ENCODE data around the gene CAPN10. TPM values are rescaled to one million over a fixed set of nuclear protein-coding genes. Genes with fewer than 3 reads are reported as not detected.

Gene CAPN10
- total RNA-seq, 1 donor from 2014 or later: 48.4 TPM

GRCh38 chr2:240584486-240585031 lies 2.0 kb upstream of the CAPN10 start:
- peaks cover 39% of the 10 kb centered on the region for H3K4me1 Mint-ChIP-seq
- peak; percentile 64 for DNase-seq
- peak overlapping the region; percentile 27 for H3K27ac Mint-ChIP-seq
- intact Hi-C loops (cut with micrococcal nuclease): loop anchor here (5.0 to 10.0 kb wide), 2 partner anchors 120 to 923 kb away; partner anchors contain the start of gene STK25
- no peaks in the 10 kb centered on the region for H3K27me3 Mint-ChIP-seq
- H3K36me3 Mint-ChIP-seq (ENCODE audit: low read depth): peaks cover 20% of the 10 kb centered on the region
- H3K4me3 Mint-ChIP-seq: peak overlapping the region; percentile 95
- H3K9me3 Mint-ChIP-seq: no peaks in the 10 kb centered on the region

DNA sequence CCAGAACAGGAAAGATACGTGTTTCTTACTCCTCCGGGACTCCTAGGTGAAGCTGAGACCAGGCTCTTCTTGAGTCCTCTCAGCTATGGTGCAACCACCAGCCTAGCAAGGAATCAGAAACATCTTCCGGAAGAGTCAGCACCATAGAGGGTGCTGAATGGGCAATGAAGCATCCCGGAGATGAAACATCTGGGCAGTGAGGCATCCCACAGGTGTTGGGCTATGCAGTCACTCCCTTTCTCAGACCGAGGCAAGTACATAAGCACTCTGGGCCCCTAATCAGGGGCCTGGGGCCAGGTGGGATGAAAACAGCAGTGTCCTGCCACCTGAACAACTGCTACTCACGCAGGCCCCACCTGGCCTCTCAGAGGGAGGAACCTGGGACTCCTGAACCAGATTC lies 1.4 kb upstream of the CAPN10 start:
- H3K9me3 Mint-ChIP-seq: no peaks in the 10 kb centered on the region
- intact Hi-C loops (cut with micrococcal nuclease): loop anchor here (5.0 to 10.0 kb wide), 2 partner anchors 120 to 922 kb away; partner anchors contain the start of gene STK25
- peak overlapping the region; percentile 95 for H3K4me3 Mint-ChIP-seq
- H3K27ac Mint-ChIP-seq: peak overlapping the region; percentile 65
- no peaks in the 10 kb centered on the region for H3K27me3 Mint-ChIP-seq
- H3K36me3 Mint-ChIP-seq (ENCODE audit: low read depth): peaks cover 15% of the 10 kb centered on the region
- peaks cover 33% of the 10 kb centered on the region for H3K4me1 Mint-ChIP-seq
- DNase-seq: no peak

- H3K4me3 Mint-ChIP-seq: peak overlapping the region; percentile 95
- intact Hi-C loops (cut with micrococcal nuclease): loop anchor here (1.0 to 10.0 kb wide), 4 partner anchors 19 to 922 kb away; partner anchors contain the start of genes DUSP28 and STK25
- no peak for DNase-seq
- peaks cover 32% of the 10 kb centered on the region for H3K4me1 Mint-ChIP-seq
- H3K36me3 Mint-ChIP-seq (ENCODE audit: low read depth): peaks cover 15% of the 10 kb centered on the region
- no peaks in the 10 kb centered on the region for H3K9me3 Mint-ChIP-seq
- no peaks in the 10 kb centered on the region for H3K27me3 Mint-ChIP-seq
- H3K27ac Mint-ChIP-seq: peak overlapping the region; percentile 87
These were observed 795 bp upstream of the CAPN10 start for GRCh38 chr2:240585681-240586197.

DNA sequence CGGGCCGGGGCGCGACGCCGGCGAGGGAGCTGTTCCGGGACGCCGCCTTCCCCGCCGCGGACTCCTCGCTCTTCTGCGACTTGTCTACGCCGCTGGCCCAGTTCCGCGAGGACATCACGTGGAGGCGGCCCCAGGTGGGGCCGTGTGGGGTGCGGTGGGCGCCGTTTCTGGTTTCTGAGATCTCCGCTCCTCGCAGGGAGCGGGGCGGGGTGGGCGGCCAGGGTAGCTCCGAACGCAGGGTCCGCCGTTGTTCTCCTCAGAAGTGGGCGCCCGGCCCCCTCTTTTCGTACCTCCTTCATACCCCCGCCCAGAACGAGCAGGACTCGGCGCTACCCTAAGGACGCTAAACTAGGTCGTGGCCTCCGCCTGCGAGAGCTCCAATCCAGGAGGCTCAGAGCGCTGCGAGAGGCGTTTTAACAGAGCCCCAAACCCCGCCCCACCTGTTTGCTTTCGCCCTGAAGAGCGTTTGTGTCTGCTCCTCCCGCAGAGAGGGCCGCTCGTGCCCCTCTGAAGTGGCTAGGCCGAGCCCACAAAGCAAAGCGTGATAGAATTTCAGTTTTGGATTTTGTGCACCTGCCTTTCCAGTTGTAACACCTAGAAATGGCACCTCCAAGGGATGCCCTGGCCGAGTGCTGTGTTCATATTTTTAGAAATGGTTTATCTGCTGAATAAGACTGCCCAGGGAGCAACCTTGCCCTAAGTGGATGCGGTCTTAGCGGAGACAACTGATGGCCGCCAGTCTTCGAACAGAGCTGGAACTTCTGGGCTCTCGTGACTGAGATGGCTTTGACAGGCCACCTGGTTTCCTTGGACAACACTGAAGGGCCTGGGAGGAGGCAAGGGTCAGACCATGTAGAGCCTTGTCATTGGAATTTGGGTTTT lies 626 bp downstream of the CAPN10 start:
- Mint-ChIP-seq H3K27me3 (no peaks in the 10 kb centered on the region), H3K27ac (peak overlapping the region; percentile 87), H3K4me3 (peak overlapping the region; percentile 79), H3K9me3 (no peaks in the 10 kb centered on the region), H3K36me3 (ENCODE audit: low read depth) (peaks cover 15% of the 10 kb centered on the region), H3K4me1 (peaks cover 32% of the 10 kb centered on the region)
- intact Hi-C loops (cut with micrococcal nuclease): loop anchor here (1.0 to 10.0 kb wide), 5 partner anchors 21 to 920 kb away; partner anchors contain the start of genes DUSP28 and STK25
- peak; percentile 91 for DNase-seq

- peaks cover 30% of the 10 kb centered on the region for H3K4me1 Mint-ChIP-seq
- no peaks in the 10 kb centered on the region for H3K9me3 Mint-ChIP-seq
- peaks cover 17% of the 10 kb centered on the region for H3K36me3 Mint-ChIP-seq (ENCODE audit: low read depth)
- DNase-seq: no peak
- peak overlapping the region; percentile 70 for H3K27ac Mint-ChIP-seq
- peak overlapping the region; percentile 79 for H3K4me3 Mint-ChIP-seq
- H3K27me3 Mint-ChIP-seq: no peaks in the 10 kb centered on the region
- intact Hi-C loops (cut with micrococcal nuclease): loop anchor here (5.0 to 10.0 kb wide), 2 partner anchors 117 to 919 kb away; partner anchors contain the start of gene STK25
These were observed 1.6 kb downstream of the CAPN10 start for GRCh38 chr2:240588006-240588655.

DNA sequence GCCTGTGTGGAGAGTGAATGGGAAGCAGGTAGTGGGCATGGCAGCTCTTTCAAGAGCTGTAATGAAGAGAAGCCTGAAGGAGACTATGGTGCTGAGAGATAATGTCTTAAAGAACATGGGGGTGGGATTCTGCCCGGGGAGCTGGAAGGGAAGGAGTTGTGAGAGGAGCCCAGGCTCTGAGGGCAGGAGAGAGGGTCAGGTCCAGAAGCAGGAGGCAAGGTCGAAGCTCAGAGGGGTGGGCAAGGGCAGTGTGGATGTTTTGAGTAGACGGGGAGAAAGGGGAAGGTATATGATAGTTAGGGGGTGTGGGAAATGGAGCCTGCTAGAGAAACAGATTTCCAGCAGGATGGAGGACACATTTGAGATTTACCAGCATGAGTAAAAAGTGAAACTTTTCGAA lies 2.1 kb downstream of the CAPN10 start:
- peaks cover 28% of the 10 kb centered on the region for H3K4me1 Mint-ChIP-seq
- H3K27ac Mint-ChIP-seq: peak overlapping the region; percentile 70
- DNase-seq: no peak
- no peaks in the 10 kb centered on the region for H3K27me3 Mint-ChIP-seq
- intact Hi-C loops (cut with micrococcal nuclease): loop anchor here (5.0 to 10.0 kb wide), 2 partner anchors 116 to 919 kb away; partner anchors contain the start of gene STK25
- H3K9me3 Mint-ChIP-seq: no peaks in the 10 kb centered on the region
- H3K4me3 Mint-ChIP-seq: peak overlapping the region; percentile 79
- H3K36me3 Mint-ChIP-seq (ENCODE audit: low read depth): peaks cover 17% of the 10 kb centered on the region

DNA sequence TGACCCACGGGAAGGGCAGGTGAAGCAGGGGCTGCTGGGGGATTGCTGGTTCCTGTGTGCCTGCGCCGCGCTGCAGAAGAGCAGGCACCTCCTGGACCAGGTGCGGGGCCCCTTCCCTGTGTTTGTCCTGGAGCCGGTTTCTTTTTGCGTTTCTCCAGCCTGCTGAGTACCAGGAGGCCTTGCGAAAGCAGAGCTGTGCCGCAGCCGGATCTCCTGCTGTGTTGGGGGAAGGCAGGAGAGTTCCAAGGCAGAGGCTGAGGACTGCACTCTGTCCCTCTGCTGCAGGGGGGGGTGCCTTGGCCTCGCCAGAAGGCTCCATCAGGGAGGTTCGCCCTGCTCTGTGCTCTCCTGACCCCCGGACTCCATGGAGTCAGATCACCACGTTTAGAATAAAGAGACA lies 2.8 kb downstream of the CAPN10 start:
- H3K27me3 Mint-ChIP-seq: no peaks in the 10 kb centered on the region
- no peaks in the 10 kb centered on the region for H3K9me3 Mint-ChIP-seq
- H3K4me3 Mint-ChIP-seq: no peak overlapping the region
- H3K36me3 Mint-ChIP-seq (ENCODE audit: low read depth): peaks cover 17% of the 10 kb centered on the region
- H3K4me1 Mint-ChIP-seq: peaks cover 26% of the 10 kb centered on the region
- H3K27ac Mint-ChIP-seq: no peak overlapping the region
- intact Hi-C loops (cut with micrococcal nuclease): loop anchor here (5.0 to 10.0 kb wide), 2 partner anchors 115 to 918 kb away; partner anchors contain the start of gene STK25
- no peak for DNase-seq

DNA sequence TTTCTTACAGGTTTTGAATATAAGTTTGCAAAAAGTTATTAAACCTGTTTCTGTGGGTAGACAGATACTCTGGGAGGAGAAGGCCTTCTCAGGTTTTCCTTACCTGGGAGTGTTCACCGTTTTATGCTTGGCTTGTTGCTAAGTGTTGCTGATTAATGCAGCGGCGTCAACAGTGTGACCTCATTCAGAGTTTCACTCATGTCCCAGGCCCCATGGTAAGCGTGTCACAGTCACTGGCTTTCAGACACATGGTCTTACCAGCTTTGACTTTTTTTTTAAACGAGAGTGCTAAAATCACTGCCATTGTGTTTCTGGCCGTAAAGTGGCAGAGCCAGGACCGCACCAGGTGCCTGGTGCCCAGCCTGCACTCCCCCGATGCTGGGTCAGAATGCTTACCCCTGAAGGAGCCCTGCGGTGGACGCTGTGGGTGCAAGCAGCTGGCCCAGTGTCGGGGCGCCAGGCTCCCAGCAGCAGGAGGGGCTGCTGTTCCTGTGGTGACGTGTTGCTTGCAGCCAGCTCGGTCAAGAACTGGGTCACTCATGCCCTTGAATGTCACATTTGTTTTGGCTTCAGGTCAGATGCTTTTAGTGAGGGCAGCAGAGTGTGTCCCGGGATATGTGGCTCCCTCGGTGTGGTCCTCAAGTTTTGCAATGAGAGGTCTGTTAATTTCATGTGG lies 3.5 kb downstream of the CAPN10 start:
- no peaks in the 10 kb centered on the region for H3K9me3 Mint-ChIP-seq
- peaks cover 17% of the 10 kb centered on the region for H3K36me3 Mint-ChIP-seq (ENCODE audit: low read depth)
- intact Hi-C loops (cut with micrococcal nuclease): loop anchor here (5.0 to 10.0 kb wide), 2 partner anchors 115 to 917 kb away; partner anchors contain the start of gene STK25
- no peak for DNase-seq
- no peaks in the 10 kb centered on the region for H3K27me3 Mint-ChIP-seq
- peaks cover 20% of the 10 kb centered on the region for H3K4me1 Mint-ChIP-seq
- no peak overlapping the region for H3K4me3 Mint-ChIP-seq
- no peak overlapping the region for H3K27ac Mint-ChIP-seq

- Mint-ChIP-seq H3K4me3 (no peak overlapping the region), H3K27me3 (no peaks in the 10 kb centered on the region), H3K36me3 (ENCODE audit: low read depth) (peaks cover 17% of the 10 kb centered on the region), H3K9me3 (no peaks in the 10 kb centered on the region), H3K4me1 (peaks cover 20% of the 10 kb centered on the region), H3K27ac (no peak overlapping the region)
- intact Hi-C loops (cut with micrococcal nuclease): no loop called here
- no peak for DNase-seq
These were observed 4.2 kb downstream of the CAPN10 start for GRCh38 chr2:240590681-240591111.

DNA sequence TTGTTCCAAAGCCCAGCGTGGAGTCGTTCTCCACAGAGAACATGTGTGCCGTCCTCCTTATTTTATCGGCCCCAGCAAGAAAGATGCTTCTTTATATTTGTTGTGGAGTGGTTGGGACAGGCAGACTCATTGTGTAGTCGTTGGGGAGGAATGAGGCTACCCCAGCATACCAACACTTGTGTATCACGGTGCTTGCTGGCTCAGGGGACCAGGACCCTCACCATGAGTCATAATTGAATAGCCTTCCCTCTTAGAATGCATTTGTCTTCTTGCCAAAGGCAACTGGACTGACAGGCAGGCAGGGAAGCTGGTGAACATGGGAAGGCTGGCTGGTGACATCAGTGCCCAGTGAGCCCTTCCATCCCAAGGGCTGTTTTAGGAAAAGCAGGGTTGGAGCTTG lies 4.7 kb downstream of the CAPN10 start:
- H3K27ac Mint-ChIP-seq: no peak overlapping the region
- no peaks in the 10 kb centered on the region for H3K9me3 Mint-ChIP-seq
- intact Hi-C loops (cut with micrococcal nuclease): no loop called here

DNA sequence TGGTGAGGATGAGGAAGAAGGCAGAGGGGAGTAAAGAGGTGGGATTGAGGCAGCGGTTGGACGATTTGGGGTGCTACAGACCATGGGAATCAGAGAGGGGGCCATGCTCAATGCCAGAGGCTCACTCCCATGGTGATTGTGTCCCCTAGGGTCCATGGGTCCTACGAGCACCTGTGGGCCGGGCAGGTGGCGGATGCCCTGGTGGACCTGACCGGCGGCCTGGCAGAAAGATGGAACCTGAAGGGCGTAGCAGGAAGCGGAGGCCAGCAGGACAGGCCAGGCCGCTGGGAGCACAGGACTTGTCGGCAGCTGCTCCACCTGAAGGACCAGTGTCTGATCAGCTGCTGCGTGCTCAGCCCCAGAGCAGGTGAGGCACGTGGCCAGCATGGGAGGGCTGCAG lies 5.2 kb downstream of the CAPN10 start:
- peaks cover 19% of the 10 kb centered on the region for H3K36me3 Mint-ChIP-seq (ENCODE audit: low read depth)
- no peak overlapping the region for H3K4me3 Mint-ChIP-seq
- H3K9me3 Mint-ChIP-seq: no peaks in the 10 kb centered on the region
- H3K4me1 Mint-ChIP-seq: peaks cover 20% of the 10 kb centered on the region
- no peak overlapping the region for H3K27ac Mint-ChIP-seq
- no peaks in the 10 kb centered on the region for H3K27me3 Mint-ChIP-seq
- DNase-seq: no peak
- intact Hi-C loops (cut with micrococcal nuclease): no loop called here

More for the DNA sequence above, 4.7 kb downstream of the CAPN10 start:
- Mint-ChIP-seq H3K27me3 (no peaks in the 10 kb centered on the region), H3K4me1 (peaks cover 20% of the 10 kb centered on the region), H3K36me3 (ENCODE audit: low read depth) (peaks cover 19% of the 10 kb centered on the region), H3K4me3 (no peak overlapping the region)
- DNase-seq: no peak

GRCh38 chr2:240593026-240593702 lies 6.6 kb downstream of the CAPN10 start:
- Mint-ChIP-seq H3K27me3 (no peaks in the 10 kb centered on the region), H3K36me3 (ENCODE audit: low read depth) (peaks cover 17% of the 10 kb centered on the region), H3K4me3 (no peak overlapping the region), H3K9me3 (no peaks in the 10 kb centered on the region), H3K4me1 (peaks cover 11% of the 10 kb centered on the region), H3K27ac (no peak overlapping the region)
- DNase-seq: no peak
- intact Hi-C loops (cut with micrococcal nuclease): no loop called here
